ENCODE measurements around the gene SYT3.

DNA sequence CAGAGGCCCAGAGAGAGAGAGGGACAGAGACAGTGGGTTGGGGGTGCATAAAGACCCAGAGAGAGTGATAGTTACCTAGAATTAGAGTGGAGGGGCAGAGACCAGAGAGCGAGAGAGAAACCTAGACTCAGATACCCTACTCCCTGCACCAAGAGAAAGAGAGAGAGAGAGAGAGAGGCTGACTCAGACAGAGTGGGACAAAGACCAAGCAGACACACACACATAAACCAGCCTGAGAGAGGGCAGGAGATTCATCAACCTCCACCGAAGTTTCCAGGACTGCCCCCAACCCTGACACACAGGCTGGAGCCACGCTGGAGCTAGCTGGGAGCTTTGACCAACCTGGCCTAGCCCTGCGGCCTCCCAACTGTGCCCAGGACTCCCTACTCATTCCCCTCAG is 12.9 kb downstream of the SYT3 start:
- TF ChIP-seq FOXJ3 (CRISPR knock-in tag; IDR thresholded peaks at IDR 0.05; ENCODE audit: borderline replicate concordance) (no peak), ZNF138 (CRISPR knock-in tag; conservative IDR thresholded peaks at IDR 0.05) (no peak), E2F1 (CRISPR knock-in tag; IDR thresholded peaks at IDR 0.05) (no peak), GABPB1 (CRISPR knock-in tag; IDR thresholded peaks at IDR 0.05) (no peak), CREM (CRISPR knock-in tag; IDR thresholded peaks at IDR 0.05) (no peak), TCF7 (CRISPR knock-in tag; IDR thresholded peaks at IDR 0.05; ENCODE audit: low read depth) (no peak), NR3C1 (CRISPR knock-in tag; conservative IDR thresholded peaks at IDR 0.05; ENCODE audit: low read depth) (no peak), JAZF1 (CRISPR knock-in tag; IDR thresholded peaks at IDR 0.05) (no peak), NFYB (CRISPR knock-in tag; conservative IDR thresholded peaks at IDR 0.05; ENCODE audit: low read depth) (no peak), AFF4 (CRISPR knock-in tag; IDR thresholded peaks at IDR 0.05; ENCODE audit: borderline replicate concordance) (no peak)
- TF ChIP-seq, protein P1, sequence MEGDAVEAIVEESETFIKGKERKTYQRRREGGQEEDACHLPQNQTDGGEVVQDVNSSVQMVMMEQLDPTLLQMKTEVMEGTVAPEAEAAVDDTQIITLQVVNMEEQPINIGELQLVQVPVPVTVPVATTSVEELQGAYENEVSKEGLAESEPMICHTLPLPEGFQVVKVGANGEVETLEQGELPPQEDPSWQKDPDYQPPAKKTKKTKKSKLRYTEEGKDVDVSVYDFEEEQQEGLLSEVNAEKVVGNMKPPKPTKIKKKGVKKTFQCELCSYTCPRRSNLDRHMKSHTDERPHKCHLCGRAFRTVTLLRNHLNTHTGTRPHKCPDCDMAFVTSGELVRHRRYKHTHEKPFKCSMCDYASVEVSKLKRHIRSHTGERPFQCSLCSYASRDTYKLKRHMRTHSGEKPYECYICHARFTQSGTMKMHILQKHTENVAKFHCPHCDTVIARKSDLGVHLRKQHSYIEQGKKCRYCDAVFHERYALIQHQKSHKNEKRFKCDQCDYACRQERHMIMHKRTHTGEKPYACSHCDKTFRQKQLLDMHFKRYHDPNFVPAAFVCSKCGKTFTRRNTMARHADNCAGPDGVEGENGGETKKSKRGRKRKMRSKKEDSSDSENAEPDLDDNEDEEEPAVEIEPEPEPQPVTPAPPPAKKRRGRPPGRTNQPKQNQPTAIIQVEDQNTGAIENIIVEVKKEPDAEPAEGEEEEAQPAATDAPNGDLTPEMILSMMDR (IDR thresholded peaks at IDR 0.05): no peak
- TF ChIP-seq, protein P2, sequence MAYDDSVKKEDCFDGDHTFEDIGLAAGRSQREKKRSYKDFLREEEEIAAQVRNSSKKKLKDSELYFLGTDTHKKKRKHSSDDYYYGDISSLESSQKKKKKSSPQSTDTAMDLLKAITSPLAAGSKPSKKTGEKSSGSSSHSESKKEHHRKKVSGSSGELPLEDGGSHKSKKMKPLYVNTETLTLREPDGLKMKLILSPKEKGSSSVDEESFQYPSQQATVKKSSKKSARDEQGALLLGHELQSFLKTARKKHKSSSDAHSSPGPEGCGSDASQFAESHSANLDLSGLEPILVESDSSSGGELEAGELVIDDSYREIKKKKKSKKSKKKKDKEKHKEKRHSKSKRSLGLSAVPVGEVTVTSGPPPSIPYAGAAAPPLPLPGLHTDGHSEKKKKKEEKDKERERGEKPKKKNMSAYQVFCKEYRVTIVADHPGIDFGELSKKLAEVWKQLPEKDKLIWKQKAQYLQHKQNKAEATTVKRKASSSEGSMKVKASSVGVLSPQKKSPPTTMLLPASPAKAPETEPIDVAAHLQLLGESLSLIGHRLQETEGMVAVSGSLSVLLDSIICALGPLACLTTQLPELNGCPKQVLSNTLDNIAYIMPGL (CRISPR knock-in tag; IDR thresholded peaks at IDR 0.05): no peak
